DND-41 (cell line): ENCODE measurements around the gene SELENOK.

Experiments used
- EZH2 ChIP-seq: IDR thresholded peaks from 3 replicates; pipeline ENCODE4 v1.6.1; 2012; ENCODE audit warnings: borderline replicate concordance, low read depth, mild to moderate bottlenecking, moderate library complexity, low read length, inconsistent platforms; ENCODE audit not compliant: severe bottlenecking
- TF ChIP-seq, protein P1 (sequence below): IDR thresholded peaks from 2 replicates; pipeline ENCODE4 v1.5.1; 2012; ENCODE audit warnings: borderline replicate concordance, low read length, moderate library complexity, mild to moderate bottlenecking; ENCODE audit not compliant: poor library complexity, severe bottlenecking; ENCODE audit errors: extremely low read depth

DNA sequence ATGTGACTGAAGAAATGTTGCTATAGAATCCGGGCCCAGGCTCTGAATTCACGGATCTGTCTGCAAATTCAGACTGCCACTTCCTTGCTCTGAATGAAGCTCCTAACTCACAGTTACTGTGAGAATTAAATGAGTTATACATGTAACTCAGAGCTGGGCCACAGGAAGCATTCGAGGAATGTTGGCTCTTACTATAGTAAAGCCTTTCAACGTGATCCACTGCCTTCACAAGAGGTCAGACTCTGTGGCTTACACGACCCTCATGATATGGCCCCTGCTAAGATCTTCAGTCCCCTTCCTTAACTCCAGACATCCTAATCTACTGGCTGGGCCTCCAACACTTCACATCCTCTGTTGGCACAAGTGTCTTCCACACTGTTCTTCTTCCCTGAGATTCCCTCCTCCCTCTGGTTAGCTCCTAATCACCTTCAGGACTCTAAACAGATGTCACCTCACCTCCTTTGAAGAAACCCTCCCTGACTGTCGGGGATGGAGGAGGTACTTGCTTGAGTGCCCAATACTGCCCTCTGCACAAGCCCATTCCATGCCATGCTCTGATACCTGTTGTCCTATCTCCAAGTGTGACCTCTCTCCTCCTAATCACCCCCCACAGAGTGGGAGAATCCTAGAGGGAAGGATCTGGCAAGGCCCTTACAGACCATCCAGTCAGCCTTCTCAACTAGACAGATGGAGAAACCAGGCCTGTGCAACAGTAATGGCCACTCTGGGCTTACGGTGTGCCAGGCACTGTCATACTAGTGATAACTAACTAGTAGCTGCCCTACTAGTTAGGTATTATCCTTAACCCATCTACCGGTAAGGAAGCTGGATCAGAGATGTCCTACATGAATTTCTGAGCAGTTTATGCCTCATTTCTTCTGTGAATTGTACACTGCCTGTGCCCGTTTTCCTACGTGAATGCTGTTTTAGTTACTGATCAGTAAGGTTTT, 11.0 kb downstream of the SELENOK start:
- TF ChIP-seq, protein P1, sequence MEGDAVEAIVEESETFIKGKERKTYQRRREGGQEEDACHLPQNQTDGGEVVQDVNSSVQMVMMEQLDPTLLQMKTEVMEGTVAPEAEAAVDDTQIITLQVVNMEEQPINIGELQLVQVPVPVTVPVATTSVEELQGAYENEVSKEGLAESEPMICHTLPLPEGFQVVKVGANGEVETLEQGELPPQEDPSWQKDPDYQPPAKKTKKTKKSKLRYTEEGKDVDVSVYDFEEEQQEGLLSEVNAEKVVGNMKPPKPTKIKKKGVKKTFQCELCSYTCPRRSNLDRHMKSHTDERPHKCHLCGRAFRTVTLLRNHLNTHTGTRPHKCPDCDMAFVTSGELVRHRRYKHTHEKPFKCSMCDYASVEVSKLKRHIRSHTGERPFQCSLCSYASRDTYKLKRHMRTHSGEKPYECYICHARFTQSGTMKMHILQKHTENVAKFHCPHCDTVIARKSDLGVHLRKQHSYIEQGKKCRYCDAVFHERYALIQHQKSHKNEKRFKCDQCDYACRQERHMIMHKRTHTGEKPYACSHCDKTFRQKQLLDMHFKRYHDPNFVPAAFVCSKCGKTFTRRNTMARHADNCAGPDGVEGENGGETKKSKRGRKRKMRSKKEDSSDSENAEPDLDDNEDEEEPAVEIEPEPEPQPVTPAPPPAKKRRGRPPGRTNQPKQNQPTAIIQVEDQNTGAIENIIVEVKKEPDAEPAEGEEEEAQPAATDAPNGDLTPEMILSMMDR, result no peak
- no peak for TF ChIP-seq EZH2
